ENCODE results near the gene GEN1.

Gene GEN1

GRCh38 chr2:17735864-17736263, 18.1 kb upstream of the GEN1 start:
- in situ Hi-C loops (cut with MboI; ENCODE audit: low pct_unique_long_range_greater_than_20kb, low sequenced_read_pairs, unreplicated experiment) = no loop called here
- DNase-seq (ENCODE audit: low spot score) = no peak
- TF ChIP-seq CTCF (IDR thresholded peaks at IDR 0.05; ENCODE audit: extremely low read depth, insufficient read depth, missing control alignments) = no peak

GRCh38 chr2:17736989-17737388, 16.9 kb upstream of the GEN1 start:
- in situ Hi-C loops (cut with MboI; ENCODE audit: low pct_unique_long_range_greater_than_20kb, low sequenced_read_pairs, unreplicated experiment) = no loop called here
- no peak for TF ChIP-seq CTCF (IDR thresholded peaks at IDR 0.05; ENCODE audit: extremely low read depth, insufficient read depth, missing control alignments)
- no peak for DNase-seq (ENCODE audit: low spot score)

GRCh38 chr2:17740203-17740602, 13.7 kb upstream of the GEN1 start:
- no peak for DNase-seq (ENCODE audit: low spot score)
- no peak for TF ChIP-seq CTCF (IDR thresholded peaks at IDR 0.05; ENCODE audit: extremely low read depth, insufficient read depth, missing control alignments)
- in situ Hi-C loops (cut with MboI; ENCODE audit: low pct_unique_long_range_greater_than_20kb, low sequenced_read_pairs, unreplicated experiment) = no loop called here

GRCh38 chr2:17747684-17748452, 6.1 kb upstream of the GEN1 start:
- TF ChIP-seq CTCF (IDR thresholded peaks at IDR 0.05; ENCODE audit: extremely low read depth, insufficient read depth, missing control alignments) = no peak
- DNase-seq (ENCODE audit: low spot score) = no peak
- in situ Hi-C loops (cut with MboI; ENCODE audit: low pct_unique_long_range_greater_than_20kb, low sequenced_read_pairs, unreplicated experiment) = no loop called here

GRCh38 chr2:17748745-17749144, 5.2 kb upstream of the GEN1 start:
- no peak for TF ChIP-seq CTCF (IDR thresholded peaks at IDR 0.05; ENCODE audit: extremely low read depth, insufficient read depth, missing control alignments)
- in situ Hi-C loops (cut with MboI; ENCODE audit: low pct_unique_long_range_greater_than_20kb, low sequenced_read_pairs, unreplicated experiment) = no loop called here
- no peak for DNase-seq (ENCODE audit: low spot score)

GRCh38 chr2:17749753-17750438, 4.0 kb upstream of the GEN1 start:
- in situ Hi-C loops (cut with MboI; ENCODE audit: low pct_unique_long_range_greater_than_20kb, low sequenced_read_pairs, unreplicated experiment) = no loop called here
- peak; percentile 34 for DNase-seq (ENCODE audit: low spot score)
- TF ChIP-seq CTCF (IDR thresholded peaks at IDR 0.05; ENCODE audit: extremely low read depth, insufficient read depth, missing control alignments) = no peak
